HG03135 (cell line): ENCODE results near the gene TREML1.
"Not testable (repeated sequence)": the region's sequence is repeated elsewhere in the genome, so short reads cannot be mapped to it uniquely, and the experiment has no call there.

Experiments
- ATAC-seq: cut with Tn5 transposase; IDR thresholded peaks from one replicate; pipeline ENCODE4 v1.9.1; 2021; ENCODE audit warnings: mild to moderate bottlenecking, moderate library complexity; ENCODE audit not compliant: unreplicated experiment

TREML1 gene

GRCh38 chr6:41153451-41153850, 696 bp downstream of the TREML1 start:
- no peak for ATAC-seq

- no peak for ATAC-seq
Measured at GRCh38 chr6:41150671-41151070, 3.5 kb downstream of the TREML1 start.

- no peak for ATAC-seq
Measured at GRCh38 chr6:41147917-41148316, 6.2 kb downstream of the TREML1 start.

GRCh38 chr6:41136911-41137310, 17.2 kb downstream of the TREML1 start:
- ATAC-seq = no peak

GRCh38 chr6:41135062-41135832, 18.9 kb downstream of the TREML1 start:
- no peak for ATAC-seq

GRCh38 chr6:41132254-41132653, 21.9 kb downstream of the TREML1 start:
- no peak for ATAC-seq

- ATAC-seq = no peak
Measured at GRCh38 chr6:41125282-41125681, 28.9 kb downstream of the TREML1 start.

- no peak for ATAC-seq
Measured at GRCh38 chr6:41122918-41123317, 31.2 kb downstream of the TREML1 start.

GRCh38 chr6:41122373-41122772, 31.8 kb downstream of the TREML1 start:
- no peak for ATAC-seq

- no peak for ATAC-seq
Measured at GRCh38 chr6:41120058-41120457, 34.1 kb downstream of the TREML1 start.

GRCh38 chr6:41119508-41119907, 34.6 kb downstream of the TREML1 start:
- no peak for ATAC-seq

GRCh38 chr6:41115027-41115426, 39.1 kb downstream of the TREML1 start:
- not testable (repeated sequence) for ATAC-seq

- ATAC-seq = no peak
Measured at GRCh38 chr6:41111017-41111416, 43.1 kb downstream of the TREML1 start.

GRCh38 chr6:41103847-41104246, 50.3 kb downstream of the TREML1 start:
- ATAC-seq = no peak

GRCh38 chr6:41100871-41101287, 53.3 kb downstream of the TREML1 start:
- ATAC-seq = no peak
